ENCODE results near the gene TP53. TPM values are rescaled to one million over a fixed set of nuclear protein-coding genes. Genes with fewer than 3 reads are reported as not detected.

TP53 gene
- polyA plus RNA-seq, 2 of the 4 experiments (the other 2 are of a cell fraction): 59.4 to 65.9 TPM

- no peak for FAIRE-seq
- no peak for TF ChIP-seq FOSB (CRISPR knock-in tag; IDR thresholded peaks at IDR 0.05)
- no peak for TF ChIP-seq RAD21 (conservative IDR thresholded peaks at IDR 0.05 in 1 of 2, IDR thresholded peaks at IDR 0.05 in 1 of 2)
- no peak for TF ChIP-seq HDAC2 (IDR thresholded peaks at IDR 0.05)
- TF ChIP-seq ZSCAN20 (CRISPR knock-in tag; IDR thresholded peaks at IDR 0.05): no peak
- Histone ChIP-seq H3K27ac (peak overlapping the region; percentile 40 to 87; a peak in 5 of 6 replicates), H3K9me3 (no peaks in the 10 kb centered on the region), H3K4me2 (peak overlapping the region; percentile 93), H3K4me1 (peaks cover 13% of the 10 kb centered on the region; the same call in 2 of the 3 replicates), H3K4me3 (peak overlapping the region; percentile 44)
- peak; percentile 1 to 15; a peak in 4 of 6 replicates for ATAC-seq
- POLR2A ChIA-PET: interaction anchor here (1.1 to 3.5 kb wide), 3 partner anchors 11 to 19 kb away, joined by 3 to 15 read pairs (median 11); partner anchors contain the start of genes DNAH2 and TP53
- DNase-seq (ENCODE audit: low read depth in 1 of 2, low spot score in 1 of 2): no peak
- CTCF ChIA-PET: interaction anchor here (1.0 to 11.1 kb wide), 9 partner anchors 10 to 369 kb away, joined by 3 to 103 read pairs (median 4); partner anchors contain the start of genes DNAH2, TP53 and WRAP53
- 47% methylated on average over 26 of the region's 50 CpGs for WGBS (ENCODE audit: missing lambda C conversion rate)
These were observed 18.3 kb upstream of the TP53 start for GRCh38 chr17:7705269-7706255.

DNA sequence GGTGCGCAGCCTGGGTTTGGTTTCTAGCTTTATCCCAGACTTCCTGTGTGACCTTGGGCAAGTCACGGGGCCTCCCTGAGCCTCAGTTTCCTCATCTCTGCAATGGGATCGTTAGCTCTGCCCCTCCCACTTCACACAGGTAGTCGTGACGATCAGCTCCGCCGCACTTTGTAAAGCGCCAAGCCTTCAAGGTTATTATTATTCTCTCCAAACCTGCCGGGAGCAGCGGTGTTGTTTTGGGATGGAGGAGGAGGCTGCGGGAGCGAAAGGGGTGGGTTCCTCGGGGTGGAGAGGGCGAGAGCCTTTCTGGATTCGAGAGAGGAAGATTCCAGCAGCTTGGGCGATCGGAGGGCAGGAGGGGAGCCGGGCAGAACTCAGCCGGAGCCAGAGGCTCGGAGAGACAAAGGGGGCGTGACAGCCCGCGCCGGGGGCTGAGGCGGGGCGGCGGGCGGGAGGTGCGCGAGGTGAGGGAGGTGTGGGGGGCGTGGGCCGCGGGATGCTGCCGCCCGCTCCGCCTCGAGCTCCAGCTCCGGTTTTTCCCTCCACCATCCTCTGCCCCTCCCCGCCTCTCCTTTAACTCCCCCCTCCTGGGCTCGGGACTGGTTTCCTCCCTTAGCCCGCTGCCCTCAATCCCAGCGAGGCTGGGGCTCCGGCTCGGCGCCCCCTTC, 17.4 kb upstream of the TP53 start, which contains the start of gene EFNB3:
TSS of gene EFNB3 (plus strand) at position 602 of the 668 bp plus-strand sequence. CDS start 397 bp downstream, outside the sequence.
- TF ChIP-seq NPAS2 (CRISPR knock-in tag; IDR thresholded peaks at IDR 0.05; ENCODE audit: borderline replicate concordance) (no peak), REST (IDR thresholded peaks at IDR 0.05) (0 out of 2 replicates have a peak, but pooled peaks have one; percentile 27), ESRRA (IDR thresholded peaks at IDR 0.05; ENCODE audit: borderline replicate concordance, low read length) (0 out of 2 replicates have a peak, but pooled peaks have one; percentile 11)
- Histone ChIP-seq H3K4me3 (peak within 1 kb of the TSS; percentile 44), H3K9me3 (no peaks in the 10 kb centered on the region), H3K4me1 (peaks cover 13% of the 10 kb centered on the region; the same call in 2 of the 3 replicates), H3K27ac (peak within 1 kb of the TSS; percentile 40 to 87; a peak in 5 of 6 replicates), H3K4me2 (peak within 1 kb of the TSS; percentile 93)
- POLR2A ChIA-PET: interaction anchor here (1.7 to 3.5 kb wide), 2 partner anchors 12 to 18 kb away, joined by 11 to 15 read pairs; partner anchors contain the start of genes DNAH2 and TP53
- WGBS (ENCODE audit: missing lambda C conversion rate): 8% methylated on average over 33 of the region's 45 CpGs
- ATAC-seq (peak; percentile 35 to 62; a peak in 5 of 6 replicates), DNase-seq (ENCODE audit: low read depth in 1 of 2, low spot score in 1 of 2) (peak; percentile 33 to 38), FAIRE-seq (no peak)
- CTCF ChIA-PET: interaction anchor here (1.0 to 11.1 kb wide), 8 partner anchors 10 to 659 kb away, joined by 3 to 103 read pairs (median 4); partner anchors contain the start of genes DNAH2, TP53 and WRAP53

GRCh38 chr17:7703584-7704479, 16.5 kb upstream of the TP53 start:
- DNase-seq (ENCODE audit: low read depth in 1 of 2, low spot score in 1 of 2): peak; percentile 34 to 77
- ChIA-PET POLR2A (interaction anchor here (0.6 to 3.5 kb wide), 4 partner anchors 11 to 17 kb away, joined by 3 to 15 read pairs (median 10); partner anchors contain the start of genes DNAH2 and TP53), CTCF (interaction anchor here (0.7 to 11.1 kb wide), 10 partner anchors 9 to 658 kb away, joined by 3 to 103 read pairs (median 4); partner anchors contain the start of genes DNAH2, TP53 and WRAP53)
- FAIRE-seq: no peak
- Histone ChIP-seq H3K4me3 (no peak overlapping the region; the same call in 2 of the 3 replicates), H3K9me3 (no peaks in the 10 kb centered on the region), H3K4me1 (peaks cover 13% of the 10 kb centered on the region; the same call in 2 of the 3 replicates), H3K27ac (no peak overlapping the region), H3K4me2 (peak overlapping the region; percentile 93)
- 80% methylated on average over 24 of the region's 24 CpGs for WGBS (ENCODE audit: missing lambda C conversion rate)
- ATAC-seq: peak in 1 of 2 experiments; percentile 55; a peak in 3 of 6 replicates
- TF ChIP-seq PHF8 (IDR thresholded peaks at IDR 0.05; ENCODE audit: borderline replicate concordance, low read depth) (no peak), HEYL (CRISPR knock-in tag; IDR thresholded peaks at IDR 0.05) (no peak), SREBF2 (IDR thresholded peaks at IDR 0.05) (no peak), MAZ (IDR thresholded peaks at IDR 0.05; ENCODE audit: borderline replicate concordance, low read depth, low read length) (no peak), FOXS1 (CRISPR knock-in tag; IDR thresholded peaks at IDR 0.05) (no peak), BHLHE40 (IDR thresholded peaks at IDR 0.05; ENCODE audit: low read depth, low read length) (no peak), JUNB (IDR thresholded peaks at IDR 0.05) (no peak), FOSL2 (IDR thresholded peaks at IDR 0.05) (no peak), FOSL2 (CRISPR knock-in tag; IDR thresholded peaks at IDR 0.05) (no peak), TFCP2L1 (CRISPR knock-in tag; IDR thresholded peaks at IDR 0.05) (no peak), FOSB (CRISPR knock-in tag; IDR thresholded peaks at IDR 0.05) (no peak), MYC (IDR thresholded peaks at IDR 0.05; ENCODE audit: borderline replicate concordance, low read length) (no peak), TP53 (CRISPR knock-in tag; IDR thresholded peaks at IDR 0.05) (no peak), CEBPB (IDR thresholded peaks at IDR 0.05) (no peak), MAFK (IDR thresholded peaks at IDR 0.05; ENCODE audit: partially characterized antibody) (no peak)

Data from A549 (cell line).